ENCODE results near the gene NFATC4. TPM values are rescaled to one million over a fixed set of nuclear protein-coding genes. Genes with fewer than 3 reads are reported as not detected.

NFATC4 gene
- total RNA-seq, 1 experiment from 2014 or later, result 7.6 TPM

DNA sequence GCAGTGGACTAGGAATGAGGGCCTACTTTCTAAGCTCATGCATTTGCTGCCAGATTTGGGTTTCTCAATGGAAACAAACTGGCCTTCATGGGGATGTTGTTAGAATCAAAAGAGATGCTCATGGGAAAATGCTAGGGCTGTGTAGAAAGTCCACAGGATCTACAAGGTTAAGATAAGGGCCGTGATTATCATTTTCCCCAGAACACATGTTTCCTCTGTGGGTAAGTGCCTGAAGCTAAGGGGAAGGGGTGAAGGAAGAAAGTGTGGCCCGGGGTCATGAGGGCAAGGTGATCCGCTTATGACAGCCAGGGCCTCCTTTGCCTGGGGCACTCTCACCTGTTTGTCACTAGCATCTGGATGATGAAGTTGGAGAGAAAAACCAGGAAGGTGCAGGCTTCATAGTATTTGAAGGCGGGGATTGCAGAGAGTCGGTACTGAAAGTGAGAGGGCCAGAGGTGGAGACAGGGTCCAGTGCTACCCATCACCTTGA is 42.9 kb upstream of the NFATC4 start (continued):
- TF ChIP-seq, protein P1, sequence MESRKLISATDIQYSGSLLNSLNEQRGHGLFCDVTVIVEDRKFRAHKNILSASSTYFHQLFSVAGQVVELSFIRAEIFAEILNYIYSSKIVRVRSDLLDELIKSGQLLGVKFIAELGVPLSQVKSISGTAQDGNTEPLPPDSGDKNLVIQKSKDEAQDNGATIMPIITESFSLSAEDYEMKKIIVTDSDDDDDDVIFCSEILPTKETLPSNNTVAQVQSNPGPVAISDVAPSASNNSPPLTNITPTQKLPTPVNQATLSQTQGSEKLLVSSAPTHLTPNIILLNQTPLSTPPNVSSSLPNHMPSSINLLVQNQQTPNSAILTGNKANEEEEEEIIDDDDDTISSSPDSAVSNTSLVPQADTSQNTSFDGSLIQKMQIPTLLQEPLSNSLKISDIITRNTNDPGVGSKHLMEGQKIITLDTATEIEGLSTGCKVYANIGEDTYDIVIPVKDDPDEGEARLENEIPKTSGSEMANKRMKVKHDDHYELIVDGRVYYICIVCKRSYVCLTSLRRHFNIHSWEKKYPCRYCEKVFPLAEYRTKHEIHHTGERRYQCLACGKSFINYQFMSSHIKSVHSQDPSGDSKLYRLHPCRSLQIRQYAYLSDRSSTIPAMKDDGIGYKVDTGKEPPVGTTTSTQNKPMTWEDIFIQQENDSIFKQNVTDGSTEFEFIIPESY (IDR thresholded peaks at IDR 0.05; ENCODE audit: extremely low read depth, insufficient replicate concordance, low read length), result no peak
- TF ChIP-seq ZNF274 (IDR thresholded peaks at IDR 0.05; ENCODE audit: low read depth, low read length), result no peak

DNA sequence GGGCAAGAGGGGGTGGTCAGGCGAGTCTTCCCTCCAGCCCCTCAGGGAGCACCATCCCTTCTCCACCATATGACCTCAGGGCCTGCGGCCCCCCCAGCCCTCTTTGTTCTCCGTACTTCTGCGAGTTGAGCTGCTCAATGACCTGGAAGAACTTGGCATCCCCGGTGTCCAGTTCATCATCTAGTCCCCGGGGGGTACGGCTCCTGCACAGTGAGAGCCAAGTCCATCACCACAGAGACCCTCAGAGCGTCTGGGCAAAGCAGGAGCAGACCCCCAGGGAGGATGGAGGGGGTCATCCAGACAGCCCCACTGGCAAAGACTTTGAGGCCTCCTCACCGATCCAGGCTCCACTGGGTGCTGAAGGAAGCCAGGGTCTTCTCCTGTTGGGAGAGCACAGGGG is 42.0 kb upstream of the NFATC4 start:
- H3K27me3 ChIP-seq (ENCODE audit: insufficient read depth, low read length), result no peaks in the 10 kb centered on the region
- H3K9ac ChIP-seq (ENCODE audit: low read length), result no peak overlapping the region
- ChIA-PET POLR2A (no interaction called here), RAD21 (ENCODE audit: low non-redundant PET in 1 of 2, low total read pairs in 2 of 2, uncharacterized antibody in 2 of 2, unreplicated experiment in 2 of 2) (no interaction called here), CTCF (interaction anchor here (1.8 to 4.3 kb wide), 2 partner anchors 18 to 106 kb away, joined by 5 to 28 read pairs; no protein-coding TSS in a partner anchor)
- H3K4me1 ChIP-seq (ENCODE audit: control insufficient read depth in 1 of 2, insufficient read depth in 2 of 2, low read length in 2 of 2), result no peaks in the 10 kb centered on the region
- H3K9me2 ChIP-seq (ENCODE audit: insufficient read depth), result no peaks in the 10 kb centered on the region
- H3K9me3 ChIP-seq (ENCODE audit: control insufficient read depth in 1 of 2, insufficient read depth in 1 of 2, low read depth in 1 of 2, low read length in 2 of 2), result no peaks in the 10 kb centered on the region
- no peaks in the 10 kb centered on the region for H3K79me2 ChIP-seq (ENCODE audit: insufficient read depth, low read length)
- no peak overlapping the region for H2AFZ ChIP-seq (ENCODE audit: low read depth, low read length, poor library complexity, severe bottlenecking)
- no peaks in the 10 kb centered on the region for H4K20me1 ChIP-seq (ENCODE audit: insufficient read depth)
- DNase-seq (ENCODE audit: low read depth, low spot score) (no peak), ATAC-seq (no peak)
- no TSS peak for BruUV-seq (replicated peaks)
- intact Hi-C loops (cut with micrococcal nuclease), result no loop called here
- no peak overlapping the region for H3K4me3 ChIP-seq (replicated peaks in 1 of 2; ENCODE audit: low read depth in 1 of 2, low read length in 2 of 2)
- H3K36me3 ChIP-seq (ENCODE audit: control insufficient read depth in 1 of 2, insufficient read depth in 2 of 2, low read length in 2 of 2), result no peaks in the 10 kb centered on the region
- H3K27ac ChIP-seq (ENCODE audit: low read depth, low read length), result no peak overlapping the region
- no peak overlapping the region for H3K4me2 ChIP-seq (ENCODE audit: low read length)
- TF ChIP-seq POLR2AphosphoS5 (IDR thresholded peaks at IDR 0.05; ENCODE audit: low read depth, low read length) (no peak), RAD21 (IDR thresholded peaks at IDR 0.05; ENCODE audit: low read depth) (no peak), FOSL1 (IDR thresholded peaks at IDR 0.05; ENCODE audit: low read depth) (no peak), CBX3 (IDR thresholded peaks at IDR 0.05; ENCODE audit: low read depth) (no peak), EZH2 (IDR thresholded peaks at IDR 0.05) (no peak), YY1 (IDR thresholded peaks at IDR 0.05; ENCODE audit: extremely low read depth, insufficient replicate concordance, low read depth, low read length) (no peak), ZNF274 (IDR thresholded peaks at IDR 0.05; ENCODE audit: low read depth, low read length) (no peak), SRF (IDR thresholded peaks at IDR 0.05; ENCODE audit: low read depth) (no peak), JUND (IDR thresholded peaks at IDR 0.05) (no peak), EGR1 (IDR thresholded peaks at IDR 0.05; ENCODE audit: low read depth) (no peak), EZH2phosphoT487 (IDR thresholded peaks at IDR 0.05; ENCODE audit: borderline replicate concordance) (no peak), SIN3A (IDR thresholded peaks at IDR 0.05; ENCODE audit: low read depth) (no peak), SP1 (IDR thresholded peaks at IDR 0.05; ENCODE audit: low read depth) (no peak), POLR2A (IDR thresholded peaks at IDR 0.05; ENCODE audit: borderline replicate concordance, extremely low read depth, insufficient read depth, insufficient read length) (no peak)
- TF ChIP-seq, protein P2, sequence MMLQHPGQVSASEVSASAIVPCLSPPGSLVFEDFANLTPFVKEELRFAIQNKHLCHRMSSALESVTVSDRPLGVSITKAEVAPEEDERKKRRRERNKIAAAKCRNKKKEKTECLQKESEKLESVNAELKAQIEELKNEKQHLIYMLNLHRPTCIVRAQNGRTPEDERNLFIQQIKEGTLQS (IDR thresholded peaks at IDR 0.05), result no peak
- TF ChIP-seq, protein P1 (IDR thresholded peaks at IDR 0.05; ENCODE audit: extremely low read depth, insufficient replicate concordance, low read length), result no peak
- TF ChIP-seq, protein P3, sequence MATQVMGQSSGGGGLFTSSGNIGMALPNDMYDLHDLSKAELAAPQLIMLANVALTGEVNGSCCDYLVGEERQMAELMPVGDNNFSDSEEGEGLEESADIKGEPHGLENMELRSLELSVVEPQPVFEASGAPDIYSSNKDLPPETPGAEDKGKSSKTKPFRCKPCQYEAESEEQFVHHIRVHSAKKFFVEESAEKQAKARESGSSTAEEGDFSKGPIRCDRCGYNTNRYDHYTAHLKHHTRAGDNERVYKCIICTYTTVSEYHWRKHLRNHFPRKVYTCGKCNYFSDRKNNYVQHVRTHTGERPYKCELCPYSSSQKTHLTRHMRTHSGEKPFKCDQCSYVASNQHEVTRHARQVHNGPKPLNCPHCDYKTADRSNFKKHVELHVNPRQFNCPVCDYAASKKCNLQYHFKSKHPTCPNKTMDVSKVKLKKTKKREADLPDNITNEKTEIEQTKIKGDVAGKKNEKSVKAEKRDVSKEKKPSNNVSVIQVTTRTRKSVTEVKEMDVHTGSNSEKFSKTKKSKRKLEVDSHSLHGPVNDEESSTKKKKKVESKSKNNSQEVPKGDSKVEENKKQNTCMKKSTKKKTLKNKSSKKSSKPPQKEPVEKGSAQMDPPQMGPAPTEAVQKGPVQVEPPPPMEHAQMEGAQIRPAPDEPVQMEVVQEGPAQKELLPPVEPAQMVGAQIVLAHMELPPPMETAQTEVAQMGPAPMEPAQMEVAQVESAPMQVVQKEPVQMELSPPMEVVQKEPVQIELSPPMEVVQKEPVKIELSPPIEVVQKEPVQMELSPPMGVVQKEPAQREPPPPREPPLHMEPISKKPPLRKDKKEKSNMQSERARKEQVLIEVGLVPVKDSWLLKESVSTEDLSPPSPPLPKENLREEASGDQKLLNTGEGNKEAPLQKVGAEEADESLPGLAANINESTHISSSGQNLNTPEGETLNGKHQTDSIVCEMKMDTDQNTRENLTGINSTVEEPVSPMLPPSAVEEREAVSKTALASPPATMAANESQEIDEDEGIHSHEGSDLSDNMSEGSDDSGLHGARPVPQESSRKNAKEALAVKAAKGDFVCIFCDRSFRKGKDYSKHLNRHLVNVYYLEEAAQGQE (IDR thresholded peaks at IDR 0.05; ENCODE audit: low read depth), result no peak
